ENCODE data around the gene GATM.
"Not testable (repeated sequence)": the region's sequence is repeated elsewhere in the genome, so short reads cannot be mapped to it uniquely, and the experiment has no call there.

GATM gene

GRCh38 chr15:45371546-45371945, 6.8 kb downstream of the GATM start:
- no peak for TF ChIP-seq CTCF (IDR thresholded peaks at IDR 0.05; ENCODE audit: low read depth, low read length)
- no peak for DNase-seq (ENCODE audit: low read depth in 2 of 2)
- H3K4me3 ChIP-seq (replicated peaks in 1 of 2; ENCODE audit: low read depth in 2 of 2, low read length in 2 of 2): no peak overlapping the region

GRCh38 chr15:45370042-45370441, 8.3 kb downstream of the GATM start:
- not testable (repeated sequence) for DNase-seq (ENCODE audit: low read depth in 2 of 2); H3K4me3 ChIP-seq (replicated peaks in 1 of 2; ENCODE audit: low read depth in 2 of 2, low read length in 2 of 2)

GRCh38 chr15:45367222-45367621, 11.1 kb downstream of the GATM start:
- not testable (repeated sequence) for DNase-seq (ENCODE audit: low read depth in 2 of 2); H3K4me3 ChIP-seq (replicated peaks in 1 of 2; ENCODE audit: low read depth in 2 of 2, low read length in 2 of 2)

- no peak for DNase-seq (ENCODE audit: low read depth in 2 of 2)
- H3K4me3 ChIP-seq (replicated peaks in 1 of 2; ENCODE audit: low read depth in 2 of 2, low read length in 2 of 2): no peak overlapping the region
- no peak for TF ChIP-seq CTCF (IDR thresholded peaks at IDR 0.05; ENCODE audit: low read depth, low read length)
These were observed 14.1 kb downstream of the GATM start for GRCh38 chr15:45364271-45364670.

- no peak for TF ChIP-seq CTCF (IDR thresholded peaks at IDR 0.05; ENCODE audit: low read depth, low read length)
These were observed 14.5 kb downstream of the GATM start for GRCh38 chr15:45363801-45364200.

GRCh38 chr15:45363334-45363733, 15.0 kb downstream of the GATM start:
- H3K4me3 ChIP-seq (replicated peaks in 1 of 2; ENCODE audit: low read depth in 2 of 2, low read length in 2 of 2): no peak overlapping the region
- DNase-seq (ENCODE audit: low read depth in 2 of 2): no peak
- no peak for TF ChIP-seq CTCF (IDR thresholded peaks at IDR 0.05; ENCODE audit: low read depth, low read length)

More at GRCh38 chr15:45363801-45364200, 14.5 kb downstream of the GATM start:
- DNase-seq (ENCODE audit: low read depth in 2 of 2): no peak
- no peak overlapping the region for H3K4me3 ChIP-seq (replicated peaks in 1 of 2; ENCODE audit: low read depth in 2 of 2, low read length in 2 of 2)

- H3K4me3 ChIP-seq (replicated peaks in 1 of 2; ENCODE audit: low read depth in 2 of 2, low read length in 2 of 2): no peak overlapping the region
- no peak for DNase-seq (ENCODE audit: low read depth in 2 of 2)
- TF ChIP-seq CTCF (IDR thresholded peaks at IDR 0.05; ENCODE audit: low read depth, low read length): no peak
These were observed 15.9 kb downstream of the GATM start for GRCh38 chr15:45362419-45362818.

- no peak for DNase-seq (ENCODE audit: low read depth in 2 of 2)
- TF ChIP-seq CTCF (IDR thresholded peaks at IDR 0.05; ENCODE audit: low read depth, low read length): no peak
- H3K4me3 ChIP-seq (replicated peaks in 1 of 2; ENCODE audit: low read depth in 2 of 2, low read length in 2 of 2): no peak overlapping the region
These were observed 16.5 kb downstream of the GATM start for GRCh38 chr15:45361878-45362277.
